Neural cell (in vitro differentiated cells): ENCODE results near the gene ALAS1. TPM values are rescaled to one million over a fixed set of nuclear protein-coding genes. Genes with fewer than 3 reads are reported as not detected.

Source experiments
- H2AFZ ChIP-seq: fragments of 200-600, 300-800 bp; sonication (generic), shearing (Covaris generic); 2 replicates; pipeline ENCODE4 v1.6.0; 2014; ENCODE audit warnings: low read depth, mild to moderate bottlenecking, antibody characterized with exemption, low read length, moderate library complexity
- H3F3A ChIP-seq: fragments of 200-600 bp; shearing (Covaris generic); 2 replicates; pipeline ENCODE4 v1.6.1; 2016; ENCODE audit warnings: mild to moderate bottlenecking, moderate library complexity, mixed read lengths, antibody characterized with exemption, low read length; ENCODE audit not compliant: insufficient read depth, poor library complexity, severe bottlenecking
- H3K27ac ChIP-seq: fragments of 200-600, 300-800 bp; sonication (generic), shearing (Covaris generic); 2 replicates; pipeline ENCODE4 v1.5.1; 2014; ENCODE audit warnings: mild to moderate bottlenecking, low read length, moderate library complexity
- H3K27me3 ChIP-seq: fragments of 300-800, 200-600 bp; sonication (generic), shearing (Covaris generic); 2 replicates; pipeline ENCODE4 v1.6.0; 2014; ENCODE audit warnings: mild to moderate bottlenecking, low read depth, low read length, moderate library complexity; ENCODE audit not compliant: insufficient read depth
- H3K36me3 ChIP-seq: fragments of 300-800, 200-600 bp; sonication (generic), shearing (Covaris generic); 2 replicates; pipeline ENCODE4 v1.5.1; 2014; ENCODE audit warnings: mild to moderate bottlenecking, antibody characterized with exemption, low read length, moderate library complexity; ENCODE audit not compliant: insufficient read depth
- H3K4me2 ChIP-seq: fragments of 300-800, 200-600 bp; sonication (generic), shearing (Covaris generic); 2 replicates; pipeline ENCODE4 v1.6.0; 2014; ENCODE audit warnings: mild to moderate bottlenecking, low read length
- H3K4me3 ChIP-seq: fragments of 300-800, 200-600 bp; sonication (generic), shearing (Covaris generic); 2 replicates; pipeline ENCODE4 v1.5.1; 2014; ENCODE audit warnings: mild to moderate bottlenecking, low read length, moderate library complexity
- H3K79me2 ChIP-seq: fragments of 200-600 bp; shearing (Covaris generic); replicated peaks from 2 replicates; pipeline ENCODE4 v1.6.0; 2014; ENCODE audit warnings: mild to moderate bottlenecking, low read length, moderate library complexity; ENCODE audit not compliant: insufficient read depth
- H3K9ac ChIP-seq: fragments of 300-800, 200-600 bp; sonication (generic), shearing (Covaris generic); 2 replicates; pipeline ENCODE4 v1.6.1; 2016; ENCODE audit warnings: mild to moderate bottlenecking, low read length, mixed read lengths
- H3K9me2 ChIP-seq: fragments of 200-600 bp; shearing (Covaris generic); 2 replicates; pipeline ENCODE4 v1.6.1; 2016; ENCODE audit warnings: mild to moderate bottlenecking, low read length, mixed read lengths; ENCODE audit not compliant: insufficient read depth
- H3K9me3 ChIP-seq: fragments of 200-600, 300-800 bp; sonication (generic), shearing (Covaris generic); 2 replicates; pipeline ENCODE4 v1.6.1; 2016; ENCODE audit warnings: mild to moderate bottlenecking, mixed run types, low read length, moderate library complexity, mixed read lengths
- H4K20me1 ChIP-seq: fragments of 200-600 bp; shearing (Covaris generic); 2 replicates; pipeline ENCODE4 v1.6.1; 2016; ENCODE audit warnings: mild to moderate bottlenecking, mixed run types; ENCODE audit not compliant: insufficient read depth
- EP300 ChIP-seq: fragments of 450-650 bp; conservative IDR thresholded peaks from 2 replicates; pipeline ENCODE4 v1.6.1; 2014; ENCODE audit warnings: antibody characterized with exemption, mild to moderate bottlenecking, moderate library complexity; ENCODE audit not compliant: poor library complexity, severe bottlenecking
- EZH2 ChIP-seq: fragments of 200-600, 300-800 bp; shearing (Covaris generic), sonication (generic); IDR thresholded peaks from 2 replicates; pipeline ENCODE4 v1.6.1; 2014; ENCODE audit warnings: antibody characterized with exemption, low read length, borderline replicate concordance, mild to moderate bottlenecking; ENCODE audit not compliant: insufficient read depth, poor library complexity, severe bottlenecking
- MXI1 ChIP-seq: fragments of 450-650 bp; conservative IDR thresholded peaks from 2 replicates; pipeline ENCODE4 v1.6.1; 2014; ENCODE audit warnings: antibody characterized with exemption, mild to moderate bottlenecking; ENCODE audit not compliant: poor library complexity, severe bottlenecking
- RAD21 ChIP-seq: fragments of 450-650 bp; conservative IDR thresholded peaks from 2 replicates; pipeline ENCODE4 v1.6.1; 2014; ENCODE audit warnings: antibody characterized with exemption, mild to moderate bottlenecking, moderate library complexity
- SMC3 ChIP-seq: fragments of 450-650 bp; conservative IDR thresholded peaks from 2 replicates; pipeline ENCODE4 v1.6.1; 2014; ENCODE audit warnings: antibody characterized with exemption, mild to moderate bottlenecking, moderate library complexity; ENCODE audit not compliant: poor library complexity
- TAF1 ChIP-seq: IDR thresholded peaks from 2 replicates; pipeline ENCODE4 v1.6.1; 2012; ENCODE audit warnings: low read depth
- polyA plus RNA-seq: library from polyadenylated mRNA; depleted of rRNA; stranded (reverse); fragments of >200 nt; gene quantifications from 2 replicates; pipeline ENCODE4 v1.2.3, GENCODE V29; 2014

The ALAS1 gene
- polyA plus RNA-seq, 1 donor from 2014 or later = 66.0 TPM

GRCh38 chr3:52202384-52203077, 4.6 kb downstream of the ALAS1 start:
- Histone ChIP-seq H3K9me3 (no peaks in the 10 kb centered on the region), H3F3A (no peaks in the 10 kb centered on the region), H3K4me2 (no peak overlapping the region), H3K9ac (no peak overlapping the region), H3K27ac (no peak overlapping the region), H3K9me2 (no peaks in the 10 kb centered on the region), H3K27me3 (no peaks in the 10 kb centered on the region), H3K36me3 (no peaks in the 10 kb centered on the region), H4K20me1 (no peaks in the 10 kb centered on the region), H2AFZ (no peak overlapping the region), H3K79me2 (peaks cover 15% of the 10 kb centered on the region), H3K4me3 (no peak overlapping the region)
- no peak for TF ChIP-seq RAD21
- no peak for TF ChIP-seq EZH2
- TF ChIP-seq SMC3 = no peak
- TF ChIP-seq EP300 = no peak

- no peak overlapping the region for H3K27ac ChIP-seq
- H4K20me1 ChIP-seq = no peaks in the 10 kb centered on the region
- no peaks in the 10 kb centered on the region for H3K9me2 ChIP-seq
- no peak overlapping the region for H3K4me3 ChIP-seq
- no peak overlapping the region for H3K4me2 ChIP-seq
- peaks cover 8% of the 10 kb centered on the region for H3K79me2 ChIP-seq
- H3K36me3 ChIP-seq = no peaks in the 10 kb centered on the region
- TF ChIP-seq TAF1 = no peak
- TF ChIP-seq MXI1 = no peak
- no peak overlapping the region for H3K9ac ChIP-seq
- H3K27me3 ChIP-seq = no peaks in the 10 kb centered on the region
- H3F3A ChIP-seq = no peaks in the 10 kb centered on the region
- no peaks in the 10 kb centered on the region for H3K9me3 ChIP-seq
- H2AFZ ChIP-seq = no peak overlapping the region
These were observed 5.7 kb downstream of the ALAS1 start for GRCh38 chr3:52203701-52204100.

DNA sequence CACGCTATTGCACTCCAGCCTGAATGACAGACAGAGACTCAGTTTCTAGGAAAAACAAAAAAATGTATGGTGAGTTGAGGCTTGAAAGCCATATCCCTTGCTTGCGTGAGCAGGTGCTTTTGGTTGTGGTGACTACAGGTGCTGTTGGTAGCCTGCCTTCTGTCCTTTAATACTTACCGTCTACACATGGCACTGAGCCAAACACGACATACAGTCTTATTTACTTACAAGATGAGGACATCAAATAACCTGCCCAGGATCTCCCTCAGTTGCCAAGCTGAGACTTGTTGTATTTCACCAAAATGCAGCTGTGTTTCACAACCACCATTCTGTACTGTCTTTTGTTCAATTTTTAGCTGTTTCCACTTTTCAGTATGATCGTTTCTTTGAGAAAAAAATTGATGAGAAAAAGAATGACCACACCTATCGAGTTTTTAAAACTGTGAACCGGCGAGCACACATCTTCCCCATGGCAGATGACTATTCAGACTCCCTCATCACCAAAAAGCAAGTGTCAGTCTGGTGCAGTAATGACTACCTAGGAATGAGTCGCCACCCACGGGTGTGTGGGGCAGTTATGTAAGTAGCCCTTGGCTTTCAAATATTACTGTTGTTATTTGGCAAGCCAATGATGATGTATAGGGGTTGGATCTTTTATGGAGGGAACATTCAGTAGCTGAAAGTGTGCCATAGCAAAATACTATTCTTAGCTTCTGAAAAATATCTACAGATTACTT, 6.5 kb downstream of the ALAS1 start:
- H3K27me3 ChIP-seq = no peaks in the 10 kb centered on the region
- TF ChIP-seq SMC3 (no peak), TAF1 (no peak)

GRCh38 chr3:52205727-52206372, 7.9 kb downstream of the ALAS1 start:
- TF ChIP-seq MXI1 (no peak), SMC3 (no peak)
- no peaks in the 10 kb centered on the region for H3K9me2 ChIP-seq
- H3K9me3 ChIP-seq = no peaks in the 10 kb centered on the region
- no peak overlapping the region for H3K9ac ChIP-seq
- no peaks in the 10 kb centered on the region for H4K20me1 ChIP-seq
- no peaks in the 10 kb centered on the region for H3F3A ChIP-seq
- H3K27me3 ChIP-seq = no peaks in the 10 kb centered on the region
- no peak overlapping the region for H3K4me3 ChIP-seq
- H3K79me2 ChIP-seq = no peaks in the 10 kb centered on the region
- H3K36me3 ChIP-seq = peaks cover 3% of the 10 kb centered on the region
- H3K4me2 ChIP-seq = no peak overlapping the region
- no peak overlapping the region for H3K27ac ChIP-seq
- no peak overlapping the region for H2AFZ ChIP-seq

More for the DNA sequence above, 6.5 kb downstream of the ALAS1 start:
- Histone ChIP-seq H3K9me3 (no peaks in the 10 kb centered on the region), H3K9ac (no peak overlapping the region), H3K4me3 (no peak overlapping the region), H3K36me3 (no peaks in the 10 kb centered on the region), H3F3A (no peaks in the 10 kb centered on the region), H2AFZ (no peak overlapping the region), H3K9me2 (no peaks in the 10 kb centered on the region), H3K79me2 (no peaks in the 10 kb centered on the region), H3K27ac (no peak overlapping the region), H3K4me2 (no peak overlapping the region), H4K20me1 (no peaks in the 10 kb centered on the region)
